ENCODE data around the gene EID2B. TPM values are rescaled to one million over a fixed set of nuclear protein-coding genes. Genes with fewer than 3 reads are reported as not detected.

Gene EID2B
- total and polyA plus RNA-seq, 2 of the 13 experiments (the other 11 are each of a cell fraction or from before 2014, with no cell fraction given), result 2.5 to 3.7 TPM

- TF ChIP-seq REPIN1 (CRISPR knock-in tag; IDR thresholded peaks at IDR 0.05; ENCODE audit: borderline replicate concordance, low read depth) (no peak), MTA1 (CRISPR knock-in tag; IDR thresholded peaks at IDR 0.05; ENCODE audit: borderline replicate concordance) (peak; percentile 4; the same call in 1 of the 2 replicates), ZNF143 (CRISPR knock-in tag; IDR thresholded peaks at IDR 0.05) (no peak), ZKSCAN8 (CRISPR knock-in tag; IDR thresholded peaks at IDR 0.05; ENCODE audit: borderline replicate concordance) (no peak), ZNF850 (CRISPR knock-in tag; conservative IDR thresholded peaks at IDR 0.05) (no peak), ZNF207 (IDR thresholded peaks at IDR 0.05; ENCODE audit: borderline replicate concordance) (no peak), ZSCAN22 (CRISPR knock-in tag; IDR thresholded peaks at IDR 0.05) (no peak; the same call in 1 of the 2 replicates), SP140L (CRISPR knock-in tag; IDR thresholded peaks at IDR 0.05; ENCODE audit: borderline replicate concordance) (no peak; the same call in 1 of the 2 replicates), CAMTA2 (CRISPR knock-in tag; IDR thresholded peaks at IDR 0.05; ENCODE audit: borderline replicate concordance) (no peak; the same call in 1 of the 2 replicates), RAD51 (IDR thresholded peaks at IDR 0.05; ENCODE audit: borderline replicate concordance) (no peak), SRF (IDR thresholded peaks at IDR 0.05; ENCODE audit: low read depth, low read length) (no peak), SALL2 (CRISPR knock-in tag; IDR thresholded peaks at IDR 0.05) (0 out of 2 replicates have a peak, but pooled peaks have one; percentile 18), ZNF75D (CRISPR knock-in tag; IDR thresholded peaks at IDR 0.05; ENCODE audit: borderline replicate concordance) (no peak), ZNF777 (CRISPR knock-in tag; IDR thresholded peaks at IDR 0.05) (no peak; the same call in 1 of the 2 replicates), ARID2 (CRISPR knock-in tag; IDR thresholded peaks at IDR 0.05; ENCODE audit: borderline replicate concordance) (no peak), ZEB1 (IDR thresholded peaks at IDR 0.05; ENCODE audit: insufficient replicate concordance, low read depth) (no peak), WIZ (CRISPR knock-in tag; IDR thresholded peaks at IDR 0.05) (no peak), ZSCAN31 (CRISPR knock-in tag; IDR thresholded peaks at IDR 0.05; ENCODE audit: low read depth) (peak; percentile 90), KLF15 (CRISPR knock-in tag; IDR thresholded peaks at IDR 0.05; ENCODE audit: borderline replicate concordance) (no peak), ARNT (IDR thresholded peaks at IDR 0.05) (no peak), KDM6A (CRISPR knock-in tag; IDR thresholded peaks at IDR 0.05; ENCODE audit: low read depth) (no peak), KMT2B (CRISPR knock-in tag; IDR thresholded peaks at IDR 0.05) (no peak; the same call in none of the 2 replicates), DDIT3 (CRISPR knock-in tag; IDR thresholded peaks at IDR 0.05) (no peak), ZNF280D (CRISPR knock-in tag; IDR thresholded peaks at IDR 0.05) (no peak), ZNF749 (CRISPR knock-in tag; IDR thresholded peaks at IDR 0.05; ENCODE audit: borderline replicate concordance) (no peak), MTF1 (CRISPR knock-in tag; IDR thresholded peaks at IDR 0.05) (no peak), IRF1 (CRISPR knock-in tag; IDR thresholded peaks at IDR 0.05; ENCODE audit: low read depth) (no peak), ZNF317 (CRISPR knock-in tag; IDR thresholded peaks at IDR 0.05) (no peak), SMAD9 (CRISPR knock-in tag; IDR thresholded peaks at IDR 0.05) (no peak)
Observed at GRCh38 chr19:39532233-39533002, at the start of gene EID2B (continued).

Data from HepG2 (cell line).